HepG2 (cell line): ENCODE results near the gene ITPRIP. TPM values are rescaled to one million over a fixed set of nuclear protein-coding genes. Genes with fewer than 3 reads are reported as not detected.

Source experiments
- DMAP1 ChIP-seq: IDR thresholded peaks from 2 replicates; pipeline ENCODE4 v1.6.1; 2016
- GABPA ChIP-seq, 2 experiments: IDR thresholded peaks; 2 replicates each; pipeline ENCODE4 v1.6.1; 2011 to 2016; ENCODE audit warnings: low read depth in 2 of 2, low read length in 1 of 2, missing biosample characterization in 1 of 2, missing genetic modification characterization in 1 of 2
- GMEB1 ChIP-seq: sonication (generic); formaldehyde crosslinking; IDR thresholded peaks from 2 replicates; pipeline ENCODE4 v1.5.1; 2020; ENCODE audit warnings: missing genetic modification reagents, mild to moderate bottlenecking, borderline replicate concordance
- HMGA1 ChIP-seq: sonication (generic); formaldehyde crosslinking; conservative IDR thresholded peaks from 2 replicates; pipeline ENCODE4 v1.4.0; 2020; ENCODE audit warnings: missing genetic modification reagents
- KDM5A ChIP-seq: fragments of 200-600 bp; sonication (generic); IDR thresholded peaks from 2 replicates; pipeline ENCODE4 v1.7.0; 2018; ENCODE audit warnings: antibody characterized with exemption, mild to moderate bottlenecking, low read length, borderline replicate concordance
- MED8 ChIP-seq: sonication (generic); formaldehyde crosslinking; IDR thresholded peaks from 2 replicates; pipeline ENCODE4 v1.8.1; 2023; ENCODE audit warnings: mild to moderate bottlenecking, missing genetic modification reagents; ENCODE audit not compliant: insufficient replicate concordance
- NAIF1 ChIP-seq: sonication (generic); formaldehyde crosslinking; IDR thresholded peaks from 2 replicates; pipeline ENCODE4 v1.5.0; 2020; ENCODE audit warnings: mild to moderate bottlenecking, missing genetic modification reagents, borderline replicate concordance
- PHF5A ChIP-seq: IDR thresholded peaks from one replicate; pipeline ENCODE4 v1.6.1; 2018; ENCODE audit warnings: low read depth, missing genetic modification reagents; ENCODE audit not compliant: unreplicated experiment
- POLR2A ChIP-seq, 2 experiments: IDR thresholded peaks; 2 replicates each; pipeline ENCODE4 v1.6.1; 2011; ENCODE audit warnings: low read depth in 2 of 2, low read length in 2 of 2, mild to moderate bottlenecking in 1 of 2, moderate library complexity in 1 of 2; ENCODE audit not compliant: insufficient read depth in 1 of 2
- PPARG ChIP-seq: conservative IDR thresholded peaks from 2 replicates; pipeline ENCODE4 v1.6.1; 2016; ENCODE audit warnings: missing biosample characterization, missing genetic modification reagents
- REXO4 ChIP-seq: sonication (generic); formaldehyde crosslinking; IDR thresholded peaks from 2 replicates; pipeline ENCODE4 v1.8.0; 2022; ENCODE audit warnings: missing genetic modification reagents, mild to moderate bottlenecking, borderline replicate concordance
- SIN3B ChIP-seq: fragments of 150-350 bp; IDR thresholded peaks from 2 replicates; pipeline ENCODE4 v1.6.1; 2014; ENCODE audit warnings: low read length
- TRAFD1 ChIP-seq: sonication (generic); formaldehyde crosslinking; IDR thresholded peaks from 2 replicates; pipeline ENCODE4 v1.5.1; 2020; ENCODE audit warnings: missing genetic modification reagents, mild to moderate bottlenecking, borderline replicate concordance
- ZBTB7A ChIP-seq: sonication (generic); formaldehyde crosslinking; IDR thresholded peaks from 2 replicates; pipeline ENCODE4 v1.8.0; 2022; ENCODE audit warnings: mild to moderate bottlenecking, missing genetic modification reagents
- ZFP91 ChIP-seq: sonication (generic); formaldehyde crosslinking; IDR thresholded peaks from 2 replicates; pipeline ENCODE4 v1.9.0; 2022; ENCODE audit warnings: missing genetic modification reagents, mild to moderate bottlenecking, borderline replicate concordance
- ZNF24 ChIP-seq: fragments of 450-650 bp; IDR thresholded peaks from 2 replicates; pipeline ENCODE4 v1.6.1; 2017; ENCODE audit warnings: antibody characterized with exemption, mild to moderate bottlenecking
- ZNF326 ChIP-seq: sonication (generic); formaldehyde crosslinking; IDR thresholded peaks from 2 replicates; pipeline ENCODE4 v1.4.0; 2020; ENCODE audit warnings: missing genetic modification reagents, borderline replicate concordance
- ZNF451 ChIP-seq: sonication (generic); formaldehyde crosslinking; IDR thresholded peaks from 2 replicates; pipeline ENCODE4 v1.5.0; 2020; ENCODE audit warnings: mild to moderate bottlenecking, missing genetic modification reagents
- ZNF589 ChIP-seq: sonication (generic); formaldehyde crosslinking; conservative IDR thresholded peaks from 2 replicates; pipeline ENCODE4 v1.8.0; 2022; ENCODE audit warnings: mild to moderate bottlenecking, moderate library complexity, missing genetic modification reagents
- ZNF614 ChIP-seq: IDR thresholded peaks from 2 replicates; pipeline ENCODE4 v1.6.1; 2018; ENCODE audit warnings: missing biosample characterization, missing genetic modification reagents, inconsistent platforms, borderline replicate concordance
- ZNF691 ChIP-seq: sonication (generic); formaldehyde crosslinking; IDR thresholded peaks from 2 replicates; pipeline ENCODE4 v1.4.0; 2020; ENCODE audit warnings: missing genetic modification reagents, low read depth, mild to moderate bottlenecking, borderline replicate concordance
- polyA plus RNA-seq, 8 experiments: library from polyadenylated mRNA; depleted of rRNA in 3 of 8; stranded (reverse) in 7 of 8; unstranded in 1 of 8; fragments of >200 nt; fragmentation: Illumina TruSeq in 4 of 8; extraction: Trizol in 4 of 8; gene quantifications; 2 replicates each; pipeline versions ENCODE4 v1.2.1 to v1.2.3, GENCODE V29; 2011 to 2016; ENCODE audit warnings: low read depth in 4 of 8, missing spikeins in 1 of 8, mixed read lengths in 1 of 8; ENCODE audit not compliant: insufficient read depth in 1 of 8
- total RNA-seq, 5 experiments: library from RNA; depleted of rRNA; stranded (reverse); fragments of >200 nt; fragmentation: Illumina TruSeq; extraction: Trizol; gene quantifications; 2 replicates each; pipeline ENCODE4 v1.2.3, GENCODE V29; 2016; ENCODE audit warnings: low read depth in 1 of 5

The ITPRIP gene
- total and polyA plus RNA-seq, 2 of the 13 experiments (the other 11 are each of a cell fraction or from before 2014, with no cell fraction given): 1.00 to 2.8 TPM

- TF ChIP-seq ZNF24 (no peak), ZNF589 (CRISPR knock-in tag) (no peak), GABPA (IDR thresholded peaks at IDR 0.05; ENCODE audit: low read depth, low read length) (no peak), GABPA (CRISPR knock-in tag; IDR thresholded peaks at IDR 0.05; ENCODE audit: low read depth) (no peak), SIN3B (no peak), TRAFD1 (no peak), REXO4 (CRISPR knock-in tag) (no peak), MED8 (CRISPR knock-in tag) (peak; percentile 35), DMAP1 (CRISPR knock-in tag) (no peak), PPARG (CRISPR knock-in tag) (0 out of 2 replicates have a peak, but pooled peaks have one; percentile 25), ZBTB7A (CRISPR knock-in tag) (peak; percentile 39; the same call in 1 of the 2 replicates), KDM5A (no peak), POLR2A (IDR thresholded peaks at IDR 0.05; ENCODE audit: insufficient read depth in 1 of 2, low read depth in 2 of 2, low read length in 2 of 2) (no peak), ZFP91 (peak; percentile 77; the same call in 1 of the 2 replicates), NAIF1 (CRISPR knock-in tag) (no peak), ZNF451 (no peak), PHF5A (CRISPR knock-in tag) (no peak), ZNF614 (CRISPR knock-in tag) (no peak), GMEB1 (CRISPR knock-in tag) (no peak), ZNF691 (no peak), ZNF326 (CRISPR knock-in tag) (no peak), HMGA1 (CRISPR knock-in tag) (no peak)
These were observed 63.2 kb downstream of the ITPRIP start (continued) for GRCh38 chr10:104274762-104275721.
